Stimulated activated CD4-positive, alpha-beta T cell treated with anti-CD3 and anti-CD28 coated beads, TNF-alpha, amount 100 ng/mL, for 4 hours (primary cell): Measurements from ENCODE around the gene XYLT1.

Source experiments
- DNase-seq, 3 experiments: peaks; one replicate each; pipeline ENCODE4 v3.0.0-alpha.2; 2020; ENCODE audit warnings: low read depth in 3 of 3

The XYLT1 gene

DNA sequence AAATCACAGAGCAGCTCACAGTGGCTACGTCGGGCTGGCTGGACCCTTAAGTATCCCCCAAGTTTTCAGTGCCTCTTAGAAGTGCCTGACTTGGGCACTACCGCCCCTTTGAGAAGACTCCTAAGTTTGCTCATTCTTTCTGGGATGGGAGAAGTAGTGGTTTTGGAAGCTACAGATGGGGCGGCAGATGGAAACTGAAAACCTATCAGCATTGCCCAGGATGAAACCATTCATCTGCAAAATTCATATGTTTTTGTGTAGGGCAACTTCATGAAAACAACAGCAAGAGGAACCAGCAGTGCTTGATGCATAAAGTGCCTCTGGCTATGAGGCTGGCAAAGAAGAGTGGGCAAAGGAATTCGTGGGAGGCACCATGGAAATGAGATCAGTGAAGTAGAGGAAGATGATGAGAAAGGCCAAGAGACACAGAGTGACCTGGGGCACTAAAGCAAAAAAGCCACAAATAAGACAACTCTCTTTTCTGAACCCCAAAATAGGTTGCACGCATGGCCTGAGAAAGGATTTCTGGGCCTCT, 277.1 kb downstream of the XYLT1 start:
- DNase-seq = no peak

DNA sequence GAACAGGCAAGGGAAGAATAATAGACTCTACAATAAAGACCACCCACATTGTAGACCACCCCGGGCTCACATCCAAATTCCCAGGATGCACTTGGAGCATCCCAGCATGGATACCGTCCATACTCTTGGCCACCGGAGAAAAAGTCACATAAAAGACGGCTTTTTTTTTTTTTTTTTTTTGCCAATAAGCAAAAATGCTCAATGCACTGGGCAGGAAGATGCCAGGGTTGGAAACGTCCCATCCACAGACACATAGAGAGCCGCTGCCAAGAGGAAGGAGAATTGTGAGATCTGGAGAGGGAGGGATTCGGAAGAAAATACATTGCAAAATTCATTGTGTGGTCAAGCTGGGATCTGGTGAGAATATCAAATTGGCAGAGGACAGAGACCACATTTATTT, 286.7 kb downstream of the XYLT1 start:
- no peak for DNase-seq

DNA sequence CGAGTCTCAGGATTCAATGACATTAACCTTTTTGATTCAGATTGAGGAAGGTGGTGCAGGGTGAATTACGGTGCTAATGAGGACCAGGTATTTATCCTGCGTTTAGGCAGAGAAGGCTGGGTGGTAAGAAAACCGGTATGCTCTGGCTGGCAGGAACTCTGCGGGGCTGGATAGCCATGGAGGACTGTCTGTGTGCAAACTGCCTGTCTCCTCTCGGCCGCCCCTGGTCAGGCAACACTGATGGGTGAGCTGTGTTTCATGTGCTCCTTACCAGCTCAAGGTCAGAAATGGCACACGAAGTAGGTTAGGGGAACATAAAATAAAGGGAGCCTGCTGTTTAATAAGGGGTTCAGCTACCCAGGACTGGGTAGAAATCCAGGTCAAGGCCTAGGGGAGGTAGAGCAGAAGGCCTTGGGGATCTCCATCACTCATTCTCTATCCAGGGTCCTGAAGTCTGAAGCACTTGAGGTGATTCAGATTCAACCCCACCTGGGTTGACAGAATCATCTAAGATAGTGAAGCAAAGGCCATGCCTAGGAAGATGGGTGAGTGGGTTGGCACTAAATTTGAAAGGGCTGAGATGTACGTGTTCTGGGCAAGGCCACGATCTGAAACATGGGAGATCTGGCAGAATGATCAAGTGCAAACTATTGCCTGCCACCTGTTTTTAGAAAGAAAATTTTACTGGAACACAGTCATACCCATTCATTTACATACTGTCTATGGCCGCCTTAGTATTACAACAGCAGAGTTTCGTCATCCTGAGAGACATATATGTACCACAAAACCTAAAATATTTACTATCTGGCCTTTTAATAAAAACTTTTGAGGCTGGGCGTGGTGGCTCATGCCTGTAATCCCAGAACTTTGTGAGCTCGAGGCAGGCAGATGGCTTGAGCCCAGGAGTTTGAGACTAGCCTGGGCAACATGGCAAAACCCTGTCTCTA, 292.5 kb downstream of the XYLT1 start:
- no peak for DNase-seq

DNA sequence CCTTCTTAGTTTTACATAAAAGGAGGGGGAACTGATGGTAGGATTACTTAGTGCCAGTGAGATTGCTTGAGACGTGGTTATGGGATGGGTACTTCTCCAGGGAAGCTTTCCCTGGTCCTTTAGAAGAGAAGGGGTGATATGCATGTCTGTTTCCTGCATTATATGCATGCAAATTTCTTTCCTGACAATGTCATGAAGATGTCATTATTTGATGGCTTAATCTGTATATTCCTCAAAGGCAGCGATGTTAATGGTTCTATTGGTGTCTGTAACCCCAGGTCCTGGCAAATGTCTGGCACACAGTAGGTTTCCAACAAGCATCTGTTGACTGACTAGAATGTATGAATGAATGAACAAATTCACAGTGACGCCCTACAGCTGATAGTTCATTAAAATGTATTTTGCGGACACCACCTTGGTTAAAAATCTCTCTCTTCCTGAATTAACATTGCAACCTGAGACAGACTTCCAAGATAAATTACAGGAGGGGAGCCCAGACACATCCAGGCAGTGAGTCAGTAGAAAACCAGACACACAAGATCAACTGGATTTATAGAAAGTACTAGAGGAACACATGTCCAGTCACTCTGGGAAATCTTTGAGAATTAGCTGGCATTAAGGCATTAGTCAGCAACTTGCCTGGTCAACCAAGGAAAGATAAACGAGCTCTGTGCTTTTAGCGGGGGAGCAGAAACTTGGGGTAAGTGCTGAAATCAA, 293.4 kb downstream of the XYLT1 start:
- DNase-seq = no peak

DNA sequence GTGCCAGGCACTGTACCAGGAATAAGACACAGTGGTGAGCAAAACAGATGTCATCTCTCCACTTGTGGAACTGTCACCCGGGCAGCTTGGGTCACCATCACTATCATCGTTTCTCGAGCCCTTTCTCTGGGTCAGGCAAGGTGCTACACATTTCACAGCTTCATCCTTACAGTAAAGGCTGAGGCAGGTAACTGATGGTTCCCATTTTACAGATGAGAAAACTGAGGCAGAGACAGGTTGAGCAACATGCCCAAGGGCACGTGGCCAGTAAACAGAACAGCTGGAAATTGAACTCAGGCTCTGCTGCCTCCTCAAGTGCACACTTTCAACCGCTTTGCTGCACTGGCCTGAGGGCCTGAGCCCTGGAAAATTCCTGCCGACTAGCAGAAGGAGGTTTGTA, 294.6 kb downstream of the XYLT1 start:
- no peak for DNase-seq

DNA sequence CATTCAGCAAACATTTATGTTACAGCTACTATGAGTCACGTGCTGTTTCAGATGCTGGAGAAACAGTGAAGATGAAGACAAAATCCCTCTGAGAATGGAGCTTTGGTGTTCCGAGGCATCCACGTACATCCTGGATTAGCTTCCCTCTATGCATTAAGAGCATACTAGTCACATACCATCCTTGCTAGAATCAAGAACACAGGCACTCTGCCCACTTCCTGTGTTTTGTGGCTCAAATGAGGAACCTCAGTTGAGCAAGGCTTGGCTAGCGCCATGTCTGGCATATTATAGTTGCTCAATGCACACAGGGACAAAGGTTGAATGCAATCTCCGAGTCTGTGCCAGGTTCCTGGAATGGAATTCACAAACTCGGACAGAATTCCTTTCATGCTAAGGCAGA, 297.5 kb downstream of the XYLT1 start:
- DNase-seq = no peak

DNA sequence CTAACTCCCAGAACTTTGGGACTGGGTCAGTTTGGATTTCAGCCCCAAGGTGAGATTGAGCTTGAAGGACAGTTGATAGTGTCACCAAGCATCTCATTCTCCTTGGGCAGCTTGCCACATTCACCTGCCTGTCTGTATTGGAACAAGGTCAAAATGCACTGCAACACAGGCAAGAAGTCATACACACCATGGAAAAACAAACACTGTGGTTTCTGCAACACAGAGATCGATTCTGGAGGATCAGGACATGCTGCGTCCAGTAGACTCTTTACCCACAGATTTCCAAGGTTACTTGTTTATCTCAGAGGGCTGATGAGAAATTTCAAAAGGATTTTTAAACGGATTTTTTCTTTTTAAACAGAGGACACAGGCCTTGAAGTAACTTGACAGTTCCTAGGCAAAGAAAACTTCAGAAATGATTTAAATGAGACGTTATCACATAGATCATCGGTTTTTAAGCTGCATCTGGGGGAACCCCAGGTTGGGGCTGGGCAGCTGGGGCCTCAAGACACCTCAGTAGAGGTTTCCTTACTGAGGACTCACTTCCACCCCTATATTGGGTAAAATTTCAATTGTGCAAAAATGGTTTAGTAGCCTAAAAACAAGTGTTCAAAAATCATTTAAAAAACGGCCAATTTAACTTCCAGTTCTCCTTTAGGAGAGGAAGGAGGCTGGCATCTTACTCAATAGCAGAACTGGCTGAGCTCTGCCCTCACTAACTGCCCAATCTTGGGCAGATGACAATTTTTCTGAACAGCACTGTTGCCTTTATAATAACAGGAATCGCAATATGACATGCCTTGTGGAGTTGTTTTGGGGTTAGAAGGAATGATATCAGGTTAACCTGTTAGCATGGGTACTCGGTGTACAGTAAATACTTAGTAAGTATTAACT, 299.3 kb downstream of the XYLT1 start:
- DNase-seq = no peak

DNA sequence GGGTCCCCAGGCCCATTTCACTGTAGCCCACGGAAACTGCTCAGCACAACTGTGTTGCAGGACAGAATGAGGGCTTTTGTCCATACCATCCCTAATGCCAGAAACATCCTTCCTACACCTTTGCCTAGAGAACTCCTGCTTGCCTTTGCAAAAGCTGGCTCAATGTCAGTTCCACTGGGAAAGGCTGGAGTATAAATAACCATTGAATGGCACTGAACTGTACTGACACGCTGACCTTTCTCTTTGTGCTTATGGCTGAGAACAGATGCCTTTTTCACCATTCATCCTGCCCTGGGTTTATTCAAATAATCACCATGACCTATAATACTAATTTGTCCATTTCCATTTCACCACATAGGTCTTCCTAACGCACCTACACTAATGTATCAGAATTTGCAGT, 300.3 kb downstream of the XYLT1 start:
- DNase-seq = no peak

DNA sequence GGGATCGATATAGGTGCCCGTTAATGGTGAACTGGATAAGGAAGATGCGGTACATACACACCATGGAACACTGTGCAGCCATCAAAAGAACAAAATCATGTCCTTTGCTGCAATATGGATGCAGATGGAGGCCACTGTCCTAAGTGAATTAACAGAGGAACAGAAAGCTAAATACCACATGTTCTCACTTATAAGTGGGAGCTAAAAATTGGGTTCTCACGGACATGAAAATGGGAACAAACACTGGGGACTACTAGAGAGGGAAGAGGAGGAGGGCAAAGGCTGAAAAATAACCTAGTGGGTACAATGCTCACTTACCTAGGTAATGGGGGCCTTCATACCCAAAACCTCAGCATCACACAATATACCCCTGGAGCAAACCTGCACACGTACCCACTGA, 302.6 kb downstream of the XYLT1 start:
- DNase-seq = no peak

DNA sequence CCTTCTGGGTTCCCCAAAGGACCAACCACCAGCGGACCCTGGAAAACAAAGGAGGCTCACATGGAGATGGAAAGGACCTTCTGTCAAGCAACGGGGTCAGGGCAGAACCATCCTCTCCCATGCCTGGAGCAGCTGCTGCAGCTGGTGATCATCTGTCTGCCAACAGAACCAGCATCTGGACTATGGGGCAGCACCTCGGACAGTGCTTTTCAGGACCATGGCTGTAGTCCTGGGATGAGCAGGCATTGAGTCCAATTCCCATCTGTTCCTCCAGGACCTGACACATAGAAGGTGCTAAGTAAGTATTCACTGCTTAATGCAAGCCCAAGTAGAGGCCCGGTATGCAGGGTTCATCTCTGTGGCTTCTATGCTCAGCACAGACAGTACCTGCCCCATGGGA, 304.7 kb downstream of the XYLT1 start:
- no peak for DNase-seq

DNA sequence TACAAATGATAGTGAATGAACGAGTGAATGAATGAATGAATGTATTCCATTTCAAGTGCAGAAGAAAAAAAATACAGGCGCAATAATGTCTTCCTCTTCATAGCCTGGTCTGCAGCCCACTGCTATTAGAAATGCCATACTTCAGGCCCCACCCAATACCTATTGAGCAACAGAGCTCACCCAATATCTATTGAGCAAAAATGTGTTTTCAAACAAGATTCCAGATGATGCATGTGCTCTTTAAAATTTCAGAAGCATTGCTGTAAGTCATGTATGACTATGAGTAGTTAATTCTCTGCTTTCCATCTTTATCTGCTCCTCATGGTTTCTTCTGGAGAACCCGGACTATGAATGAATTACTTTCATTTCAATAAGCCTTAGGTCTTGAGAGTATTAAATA, 308.2 kb downstream of the XYLT1 start:
- no peak for DNase-seq

DNA sequence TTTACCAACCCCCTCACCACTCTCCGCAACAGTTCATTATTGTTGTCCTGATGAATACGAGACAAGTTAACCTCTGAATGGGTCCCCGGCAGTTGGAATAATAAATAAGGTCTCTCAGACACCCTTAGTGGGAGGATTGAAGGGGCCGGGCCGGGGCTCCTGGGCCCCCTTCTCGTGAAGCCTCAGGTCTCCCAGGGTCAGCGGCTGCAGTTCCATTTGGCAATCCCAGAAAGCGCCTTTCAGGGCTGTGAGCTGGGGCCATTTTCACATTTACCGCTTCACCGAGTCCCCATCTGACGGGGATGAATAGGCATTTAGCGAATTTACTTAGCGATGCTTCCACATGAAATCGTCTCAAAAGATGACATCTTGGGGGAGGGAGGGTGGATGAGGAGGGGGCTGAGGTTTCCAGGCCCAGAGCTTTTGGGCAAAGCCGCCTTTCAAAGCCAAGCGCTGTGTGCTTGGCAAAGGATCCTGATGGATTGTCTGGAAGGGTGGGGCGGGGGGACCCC, 309.8 kb downstream of the XYLT1 start:
- no peak for DNase-seq

DNA sequence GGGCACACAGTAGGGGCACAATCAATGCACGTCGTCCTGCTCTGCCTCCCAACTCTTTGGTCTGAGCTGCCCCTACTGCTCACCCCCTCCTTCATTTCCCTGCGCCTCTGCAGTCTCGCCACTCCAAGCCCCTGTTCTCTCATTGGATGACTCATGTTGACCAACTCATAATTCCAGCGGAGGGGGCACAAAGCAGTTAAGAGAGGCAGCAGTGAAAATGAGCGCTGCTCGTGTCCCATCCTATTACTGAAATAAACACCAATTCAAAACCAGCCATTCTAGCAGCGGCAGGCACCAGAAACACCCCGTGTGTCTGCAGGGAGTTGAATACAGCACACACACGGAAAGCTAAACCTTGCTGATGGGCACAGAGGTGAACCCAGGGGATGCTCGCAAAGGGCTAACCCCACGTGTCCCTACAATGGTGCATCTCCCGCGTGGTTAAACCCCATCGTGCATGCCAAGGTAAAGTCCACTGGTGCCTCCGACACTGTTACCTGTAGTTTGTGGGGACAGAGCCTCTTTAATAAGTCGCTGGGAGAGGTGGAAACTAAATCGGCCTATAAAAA, 310.4 kb downstream of the XYLT1 start:
- no peak for DNase-seq

DNA sequence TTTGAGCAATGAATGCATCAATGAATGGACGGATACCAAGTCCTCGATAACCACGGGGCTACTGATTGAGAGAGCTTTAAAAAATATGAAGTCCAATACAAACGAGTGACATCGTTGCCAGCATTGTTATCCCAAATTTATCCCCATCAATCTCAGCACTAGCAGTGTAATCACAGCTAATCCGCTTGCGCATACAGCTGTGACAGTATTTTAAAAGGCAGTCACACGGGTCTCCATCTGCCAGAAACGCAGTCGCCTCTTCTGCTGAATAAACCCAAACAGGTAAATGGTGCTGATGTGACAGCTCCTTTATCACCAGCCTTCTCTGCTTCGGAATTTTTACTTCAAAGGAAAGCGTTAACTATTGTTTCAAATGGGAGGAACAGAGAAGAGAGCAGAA, 311.1 kb downstream of the XYLT1 start:
- DNase-seq = no peak

DNA sequence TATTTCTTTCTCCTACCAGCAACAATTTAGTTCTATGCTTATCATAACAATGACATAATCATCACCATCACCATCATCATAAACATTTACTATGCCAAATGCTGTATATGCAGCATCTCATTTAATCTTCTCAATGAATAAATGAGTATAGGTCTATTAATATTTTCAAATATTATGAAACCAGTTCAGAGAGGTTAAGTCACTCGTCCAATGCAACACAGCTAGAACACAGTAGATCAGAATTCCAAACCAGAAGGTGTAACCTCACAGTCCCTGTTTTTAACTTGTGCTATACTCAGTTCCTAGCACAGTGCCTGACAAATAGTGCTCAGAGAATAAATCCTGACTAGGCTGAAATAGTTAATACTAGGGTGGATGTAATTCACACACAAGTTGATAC, 314.8 kb downstream of the XYLT1 start:
- no peak for DNase-seq

DNA sequence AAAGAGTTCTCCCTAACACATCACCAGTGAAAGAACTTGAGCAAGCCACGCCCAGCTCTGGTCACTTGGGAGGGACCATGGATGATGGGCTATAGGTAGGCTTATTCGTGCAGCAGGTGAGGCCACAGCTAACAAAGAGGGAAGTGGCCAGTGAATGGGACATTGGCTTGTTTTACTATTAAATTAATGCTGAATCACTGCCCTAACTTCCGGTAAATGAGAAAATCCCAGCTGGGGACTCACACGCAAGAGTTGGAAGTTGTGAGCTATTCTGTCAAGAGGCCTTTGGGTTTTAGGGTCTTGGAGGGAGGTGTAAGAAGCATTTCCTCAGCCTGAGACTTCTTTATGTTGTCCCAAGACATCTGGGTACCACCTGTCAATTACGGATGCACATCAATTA, 315.3 kb downstream of the XYLT1 start:
- DNase-seq = no peak

DNA sequence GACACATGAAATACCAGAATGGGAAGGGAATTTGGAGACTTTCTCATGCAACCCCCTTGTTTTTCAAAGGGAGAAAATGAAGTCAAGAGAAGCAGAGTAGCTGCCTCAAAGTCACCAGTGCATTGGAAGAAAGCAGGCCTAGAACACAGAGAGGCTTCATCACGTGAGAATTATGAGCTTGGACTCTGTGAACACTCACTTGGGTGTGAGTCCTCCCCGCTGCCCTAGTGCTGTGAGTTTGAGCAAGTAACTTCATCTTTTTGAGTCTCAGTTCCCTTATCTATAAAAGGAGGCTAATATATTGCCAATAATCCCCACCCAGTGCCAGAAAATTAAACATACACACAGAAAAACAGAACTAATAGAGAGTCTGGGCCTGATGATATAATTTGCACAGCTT, 315.8 kb downstream of the XYLT1 start:
- no peak for DNase-seq

DNA sequence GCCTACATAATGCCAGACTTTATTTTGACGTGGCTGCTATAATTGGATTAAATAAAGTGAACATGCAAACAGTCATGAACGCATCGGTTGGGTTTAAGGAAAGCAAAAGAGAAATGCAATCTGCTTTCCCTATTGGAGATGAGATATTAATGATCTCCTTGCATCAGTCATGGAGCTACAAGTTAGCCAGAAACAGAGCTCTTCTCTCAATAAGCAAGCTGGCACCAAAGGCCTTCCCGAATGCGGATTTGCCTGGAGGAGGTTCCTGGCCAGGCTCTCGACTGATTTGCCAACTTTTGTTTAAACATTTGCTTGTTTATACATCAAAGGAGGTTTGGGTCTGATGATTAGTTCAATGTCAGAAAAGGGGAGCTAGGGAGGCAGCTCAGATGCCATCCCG, 318.4 kb downstream of the XYLT1 start:
- DNase-seq = no peak

DNA sequence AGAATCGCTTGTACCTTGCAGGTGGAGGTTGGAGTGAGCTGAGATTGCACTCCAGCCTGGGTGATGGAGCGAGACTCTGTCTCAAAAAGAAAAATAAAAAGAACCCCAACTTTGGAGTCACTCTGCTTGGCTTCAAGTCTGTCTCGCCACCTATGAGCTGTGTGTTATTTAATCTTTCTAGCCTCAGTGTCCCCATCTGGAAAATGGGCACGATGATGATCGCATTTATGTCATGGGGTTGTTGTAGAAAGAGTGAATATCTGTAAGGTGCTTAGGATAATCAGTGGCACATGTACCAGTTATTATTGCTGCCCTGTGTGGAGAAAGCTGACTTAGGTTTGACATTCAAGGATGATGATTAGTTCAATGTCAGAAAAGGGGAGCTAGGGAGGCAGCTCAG, 319.4 kb downstream of the XYLT1 start:
- no peak for DNase-seq

DNA sequence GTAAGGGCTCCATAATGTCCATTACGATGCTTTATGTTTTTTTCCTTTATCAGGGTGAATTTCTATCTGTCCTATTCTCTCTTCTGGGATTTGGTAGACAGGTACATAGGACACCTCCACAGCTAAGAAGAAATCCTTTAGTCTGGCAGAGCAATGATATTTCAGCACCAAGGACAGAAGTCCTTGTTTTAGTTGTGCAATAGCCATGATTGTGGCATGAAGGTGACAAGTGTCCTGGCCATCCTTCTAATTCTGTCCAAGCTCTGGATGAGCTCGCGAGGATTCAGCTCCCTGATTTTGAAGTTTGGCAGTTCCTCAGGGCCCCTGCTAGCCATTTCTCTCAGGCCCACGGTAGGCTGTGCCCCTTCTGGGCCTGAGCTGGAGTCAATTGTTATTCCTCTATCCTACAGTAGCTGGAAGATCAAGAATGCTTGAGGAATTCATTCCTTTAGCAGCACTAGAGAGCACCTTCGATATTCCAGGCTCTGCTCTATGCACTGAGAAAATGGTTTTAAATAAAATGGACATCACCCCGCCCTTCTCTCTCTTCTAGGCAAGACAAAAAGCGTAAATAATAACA, 320.8 kb downstream of the XYLT1 start:
- no peak for DNase-seq

DNA sequence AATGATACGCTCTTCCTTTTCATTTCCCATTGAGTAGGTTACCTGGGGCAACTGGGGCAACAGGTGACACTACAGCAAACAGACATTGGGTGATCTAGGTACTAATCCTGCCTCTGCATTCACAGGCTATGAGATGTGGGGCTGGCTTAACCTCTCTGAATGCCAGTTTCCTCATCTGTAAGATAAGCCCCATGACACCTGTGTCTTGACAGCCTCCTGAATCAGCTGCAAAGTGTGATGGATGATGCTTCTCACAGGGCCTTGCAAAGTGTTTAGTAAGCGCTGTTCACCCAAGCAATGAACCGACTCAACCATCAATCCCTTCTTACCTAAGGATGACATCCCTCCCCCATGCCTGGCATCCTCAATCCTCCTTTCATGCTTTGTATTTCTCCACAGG, 322.8 kb downstream of the XYLT1 start:
- no peak for DNase-seq
